ENCODE results near the gene SACM1L.

DNA sequence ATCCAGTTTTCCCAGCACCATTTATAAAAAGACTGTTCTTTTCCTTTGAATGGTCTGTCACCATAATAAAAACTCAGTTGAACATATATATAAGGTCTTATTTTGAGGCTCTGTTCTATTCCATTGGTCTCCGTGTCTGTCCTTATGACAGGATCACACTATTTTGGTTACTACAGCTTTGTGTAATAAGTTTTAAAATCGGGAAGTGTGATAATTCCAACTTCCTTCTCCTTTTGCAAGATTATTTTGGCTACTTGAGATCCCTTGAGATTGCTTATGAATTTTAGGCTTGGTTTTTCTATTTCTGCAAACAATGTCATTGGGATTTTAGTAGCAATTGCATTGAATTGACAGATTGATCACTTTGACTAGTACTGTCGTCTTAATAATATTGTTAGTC lies 35.7 kb downstream of the SACM1L start:
- TF ChIP-seq, protein P1, sequence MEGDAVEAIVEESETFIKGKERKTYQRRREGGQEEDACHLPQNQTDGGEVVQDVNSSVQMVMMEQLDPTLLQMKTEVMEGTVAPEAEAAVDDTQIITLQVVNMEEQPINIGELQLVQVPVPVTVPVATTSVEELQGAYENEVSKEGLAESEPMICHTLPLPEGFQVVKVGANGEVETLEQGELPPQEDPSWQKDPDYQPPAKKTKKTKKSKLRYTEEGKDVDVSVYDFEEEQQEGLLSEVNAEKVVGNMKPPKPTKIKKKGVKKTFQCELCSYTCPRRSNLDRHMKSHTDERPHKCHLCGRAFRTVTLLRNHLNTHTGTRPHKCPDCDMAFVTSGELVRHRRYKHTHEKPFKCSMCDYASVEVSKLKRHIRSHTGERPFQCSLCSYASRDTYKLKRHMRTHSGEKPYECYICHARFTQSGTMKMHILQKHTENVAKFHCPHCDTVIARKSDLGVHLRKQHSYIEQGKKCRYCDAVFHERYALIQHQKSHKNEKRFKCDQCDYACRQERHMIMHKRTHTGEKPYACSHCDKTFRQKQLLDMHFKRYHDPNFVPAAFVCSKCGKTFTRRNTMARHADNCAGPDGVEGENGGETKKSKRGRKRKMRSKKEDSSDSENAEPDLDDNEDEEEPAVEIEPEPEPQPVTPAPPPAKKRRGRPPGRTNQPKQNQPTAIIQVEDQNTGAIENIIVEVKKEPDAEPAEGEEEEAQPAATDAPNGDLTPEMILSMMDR (IDR thresholded peaks at IDR 0.05) = no peak
- no peak for TF ChIP-seq POLR2A (IDR thresholded peaks at IDR 0.05)

All from heart left ventricle (tissue), 13 donors.